Erythroblast (primary cell): ENCODE data around the gene NUP54.

Experiments
- GATA1 ChIP-seq: IDR thresholded peaks from 2 replicates; pipeline ENCODE4 v1.6.1; 2011; ENCODE audit warnings: low read depth, mild to moderate bottlenecking, control low read depth, low read length, moderate library complexity
- POLR2A ChIP-seq: IDR thresholded peaks from 2 replicates; pipeline ENCODE4 v1.6.1; 2011; ENCODE audit warnings: mild to moderate bottlenecking, low read length

GRCh38 chr4:76091052-76091451 lies 57.1 kb downstream of the NUP54 start:
- TF ChIP-seq POLR2A (no peak), GATA1 (no peak)
